Heart right ventricle (tissue), 16 donors: ENCODE data around the gene KCNN2. TPM values are rescaled to one million over a fixed set of nuclear protein-coding genes. Genes with fewer than 3 reads are reported as not detected.

Experiments used
- ATAC-seq, 8 donors: fragments of 200-7000 bp; cut with Tn5 transposase; one replicate each; pipeline ENCODE4 v1.9.1; 2020; ENCODE audit warnings: mild to moderate bottlenecking in 8 of 8, moderate library complexity in 8 of 8, moderate number of reproducible peaks in 1 of 8
- DNase-seq, 2 donors: peaks; one replicate each; pipeline ENCODE4 v3.0.0-alpha.2; 2020
- H3K27ac ChIP-seq, 10 donors: fragments of 200-600 bp; sonication (generic) in 2 of 10; one replicate each; pipeline versions ENCODE4 v1.5.0 to v1.8.0; 2020 to 2022; ENCODE audit warnings: mild to moderate bottlenecking in 3 of 10
- H3K27me3 ChIP-seq, 7 donors: fragments of 200-600 bp; one replicate each; pipeline ENCODE4 v1.8.0; 2021 to 2022; ENCODE audit warnings: mild to moderate bottlenecking in 2 of 7
- H3K36me3 ChIP-seq, 9 donors: fragments of 200-600 bp; sonication (generic) in 1 of 9; one replicate each; pipeline versions ENCODE4 v1.5.0 to v1.8.0; 2020 to 2022; ENCODE audit warnings: mild to moderate bottlenecking in 2 of 9
- H3K4me1 ChIP-seq, 9 donors: fragments of 200-600 bp; sonication (generic) in 1 of 9; one replicate each; pipeline versions ENCODE4 v1.5.0 to v1.8.0; 2020 to 2022; ENCODE audit warnings: mild to moderate bottlenecking in 4 of 9
- H3K4me3 ChIP-seq, 10 donors: fragments of 200-600 bp; sonication (generic) in 2 of 10; one replicate each; pipeline versions ENCODE4 v1.5.0 to v1.8.0; 2020 to 2022; ENCODE audit warnings: mild to moderate bottlenecking in 7 of 10, moderate library complexity in 2 of 10
- H3K9me3 ChIP-seq, 11 donors: fragments of 200-600 bp in 10 of 11; sonication (generic) in 2 of 11; one replicate each; pipeline versions ENCODE4 v1.5.0 to v1.8.0; 2013 to 2022; ENCODE audit warnings: mild to moderate bottlenecking in 2 of 11, control low read depth in 1 of 11, moderate library complexity in 1 of 11
- CTCF ChIP-seq, 9 donors: fragments of 200-600 bp; sonication (generic) in 2 of 9; IDR thresholded peaks; one replicate each; pipeline versions ENCODE4 v1.5.0 to v1.8.0; 2021 to 2022; ENCODE audit warnings: antibody characterized with exemption in 9 of 9, mild to moderate bottlenecking in 5 of 9, moderate library complexity in 1 of 9
- WGBS, 2 donors: extraction: QIAGEN DNeasy Blood & Tissue Kit; methylation state at CpG; one replicate each; pipeline ENCODE4 v1.1.7; 2013; ENCODE audit warnings: inconsistent platforms in 1 of 2; 5-methylcytosine and 5-hydroxymethylcytosine counted together
- intact Hi-C, 10 donors: fragments of 100-400 bp; cut with DNase I; formaldehyde crosslinking; loops; one replicate each; pipeline versions ENCODE4 v1.11.1 to v1.14.2; 2022
- polyA plus RNA-seq, 2 donors: library from polyadenylated mRNA; stranded (reverse); fragments of 200-250 nt; gene quantifications; one replicate each; pipeline ENCODE4 v1.2.3, GENCODE V29; 2013
- total RNA-seq, 10 donors: library from RNA; stranded (reverse); fragmentation: NEBNext Ultra II Directional in 3 of 10; extraction: Animal tissue kit (Norgen Biotek cat#: 25700) in 3 of 10; gene quantifications; one replicate each; pipeline versions ENCODE4 v1.2.1 to v1.2.4, GENCODE V29; 2021 to 2023
- donor health status: Arrhythmogenic right ventricular cardiomyopathy.
- donor health status: ischemic (EF 13 %, LVEDD 7.1; RV severe dilation, severe dysfunction).
- donor health status: healthy with polysubstance abuse.
- donor health status: DM: no; HTN: yes; CAD: no.
- donor health status: DM: no; HTN: no; CAD: no.
- donor health status: ischemic (EF 25% LVEDD 6.9; RV normal size, moderate dysfunction).
- donor health status: ischemic (EF 25% LVEDD 5.7; RV mildly dilated, moderate dysfunction).
- donor health status: healthy.
- donor health status: DM: yes; HTN: yes; CAD: no.
- donor health status: Ischemic cardiomyopathy.
- donor health status: ischemic (EF 35%, LVEDD 5.7; RV mildly dilated, moderate dysfunction).
- donor health status: nonischemic (EF 11% LVEDD 7.7; RV severe dilation, severe dysfunction).
- donor health status: DM: yes; HTN: yes; CAD: no.
- donor health status: PGD.
- donor health status: ischemic (EF 29% LVEDD 5.4; RV normal size, mild dysfunction).
- donor health status: nonischemic (EF 23%, LVEDD 6.1; RV moderate dilation, normal function).

The KCNN2 gene
- total and polyA plus RNA-seq, 12 donors = 1.0 to 10.7 (median 7.6) TPM

GRCh38 chr5:114447084-114447773 lies 85.4 kb downstream of the KCNN2 start:
- 78 to 83% methylated on average over 1 of the region's 1 CpG for WGBS, 2 donors
- Histone ChIP-seq H3K4me1 (peaks cover 0 to 28% (median 6%) of the 10 kb centered on the region in 9 donors), H3K9me3 (no peaks in the 10 kb centered on the region), H3K36me3 (no peaks in the 10 kb centered on the region), H3K27ac (no peak overlapping the region), H3K4me3 (no peak overlapping the region), H3K27me3 (no peaks in the 10 kb centered on the region)
- peak in 4 of 9 donors; percentile 6 to 22 (median 16) for TF ChIP-seq CTCF (IDR thresholded peaks at IDR 0.05)
- intact Hi-C loops = loop anchor here in 9 of 10 donors (5.0 to 10.0 kb wide), 11 partner anchors 82 to 835 kb away; partner anchors contain the start of gene KCNN2 (in 4 of the 9)
- DNase-seq (no peak), ATAC-seq (no peak)

- 32 to 35% methylated on average over 4 of the region's 4 CpGs for WGBS, 2 donors
- no peak for ATAC-seq
These were observed 86.6 kb downstream of the KCNN2 start for GRCh38 chr5:114448481-114448880.

GRCh38 chr5:114449860-114450421 lies 88.1 kb downstream of the KCNN2 start:
- Histone ChIP-seq H3K36me3 (no peaks in the 10 kb centered on the region), H3K27ac (peak overlapping the region in 2 of 10 donors; percentile 50 to 55), H3K9me3 (no peaks in the 10 kb centered on the region), H3K4me1 (peaks cover 0 to 28% (median 6%) of the 10 kb centered on the region in 9 donors), H3K27me3 (no peaks in the 10 kb centered on the region), H3K4me3 (peak overlapping the region in 2 of 10 donors; percentile 14 to 29)
- intact Hi-C loops = loop anchor here (2.0 to 10.0 kb wide), 18 partner anchors 85 to 838 kb away; partner anchors contain the start of gene KCNN2 (in 5 of the 10)
- DNase-seq = peak; percentile 75 to 80
- peak; percentile 94 to 100 (median 99) for ATAC-seq
- WGBS, 2 donors = 2 to 3% methylated on average over 16 of the region's 16 CpGs
- TF ChIP-seq CTCF (IDR thresholded peaks at IDR 0.05) = peak; percentile 74 to 93 (median 81)

More at GRCh38 chr5:114448481-114448880, 86.6 kb downstream of the KCNN2 start:
- no peak overlapping the region for H3K27ac ChIP-seq
- DNase-seq = no peak
- no peaks in the 10 kb centered on the region for H3K9me3 ChIP-seq
- intact Hi-C loops = loop anchor here in 9 of 10 donors (2.0 to 10.0 kb wide), 14 partner anchors 84 to 836 kb away; partner anchors contain the start of gene KCNN2 (in 4 of the 9)
- TF ChIP-seq CTCF (IDR thresholded peaks at IDR 0.05) = no peak
- no peaks in the 10 kb centered on the region for H3K36me3 ChIP-seq
- peaks cover 0 to 28% (median 6%) of the 10 kb centered on the region in 9 donors for H3K4me1 ChIP-seq
- H3K27me3 ChIP-seq = no peaks in the 10 kb centered on the region
- no peak overlapping the region for H3K4me3 ChIP-seq

GRCh38 chr5:114450437-114450836 lies 88.6 kb downstream of the KCNN2 start:
- intact Hi-C loops = loop anchor here in 8 of 10 donors (2.0 to 10.0 kb wide), 12 partner anchors 88 to 838 kb away; partner anchors contain the start of gene KCNN2 (in 1 of the 8)
- no peaks in the 10 kb centered on the region for H3K36me3 ChIP-seq
- H3K27ac ChIP-seq = peak overlapping the region in 2 of 10 donors; percentile 50 to 55
- H3K4me3 ChIP-seq = peak overlapping the region in 2 of 10 donors; percentile 14 to 29
- H3K27me3 ChIP-seq = no peaks in the 10 kb centered on the region
- WGBS, 2 donors = 53 to 60% methylated on average over 3 of the region's 3 CpGs
- no peaks in the 10 kb centered on the region for H3K9me3 ChIP-seq
- DNase-seq (peak in 1 of 2 donors; percentile 37), ATAC-seq (peak in 6 of 8 donors; percentile 34 to 78 (median 52))
- H3K4me1 ChIP-seq = peaks cover 0 to 28% (median 6%) of the 10 kb centered on the region in 9 donors
- TF ChIP-seq CTCF (IDR thresholded peaks at IDR 0.05) = no peak
